GM12878 (cell line): ENCODE results near the gene PITPNC1. TPM values are rescaled to one million over a fixed set of nuclear protein-coding genes. Genes with fewer than 3 reads are reported as not detected.

Source experiments
- ATAC-seq: fragments of 200-7000 bp; cut with Tn5 transposase; 3 replicates; pipeline ENCODE4 v1.9.1; 2020; ENCODE audit warnings: mild to moderate bottlenecking, moderate library complexity
- BruUV-seq: library from RNA; stranded (reverse); fragments of 400-500 nt; replicated peaks from 2 replicates; lab custom pipeline; 2021; lab: Mats Ljungman, UMichigan
- CTCF ChIA-PET: fragments of 300-600 bp; sonication (Branson Sonifier 250); formaldehyde crosslinking; extraction: SDS; loops from one replicate; lab custom pipeline; 2021; ENCODE audit warnings: inconsistent platforms; lab: Yijun Ruan, JAX
- POLR2A ChIA-PET: fragments of 350-600 bp; formaldehyde crosslinking; extraction: SDS; loops from one replicate; lab custom pipeline; 2021; ENCODE audit warnings: inconsistent platforms; lab: Charles Lee
- RAD21 ChIA-PET: fragments of 300-600 bp; sonication (Branson Sonifier 250); formaldehyde crosslinking; loops from one replicate; lab custom pipeline; 2023; ENCODE audit warnings: antibody characterized with exemption; ENCODE audit not compliant: unreplicated experiment; lab: Charles Lee
- SMC1A ChIA-PET: fragments of 300-600 bp; sonication (Branson Sonifier 250); formaldehyde crosslinking; loops from one replicate; lab custom pipeline; 2023; ENCODE audit not compliant: unreplicated experiment, uncharacterized antibody; lab: Charles Lee
- DNase-seq: peaks from one replicate; pipeline ENCODE4 v3.0.0-alpha.2; 2011; ENCODE audit warnings: low read depth, low spot score
- FAIRE-seq: peaks from 3 replicates; lab custom pipeline; 2011; peaks lifted over from hg19 to GRCh38; lab: Jason Lieb, UNC
- H2AFZ ChIP-seq: 2 replicates; pipeline ENCODE4 v1.6.0; 2011; ENCODE audit warnings: low read depth, low read length, control low read depth; ENCODE audit not compliant: control insufficient read depth
- H3K27ac ChIP-seq: 2 replicates; pipeline ENCODE4 v1.5.1; 2011; ENCODE audit warnings: control low read depth; ENCODE audit not compliant: control insufficient read depth, insufficient read depth
- H3K27me3 ChIP-seq, 2 experiments: replicated peaks in 1 of 2; 2 replicates each; pipeline versions ENCODE4 v1.6.0 to v1.6.1; 2011; ENCODE audit warnings: low read length in 1 of 2; ENCODE audit not compliant: control insufficient read depth in 2 of 2, insufficient read depth in 2 of 2
- H3K36me3 ChIP-seq, 2 experiments: 2 replicates each; pipeline ENCODE4 v1.5.1; 2011; ENCODE audit warnings: low read length in 1 of 2; ENCODE audit not compliant: control insufficient read depth in 2 of 2, insufficient read depth in 2 of 2
- H3K4me1 ChIP-seq: 2 replicates; pipeline ENCODE4 v1.6.1; 2011; ENCODE audit warnings: mild to moderate bottlenecking, low read length, moderate library complexity, mixed read lengths; ENCODE audit not compliant: control insufficient read depth, insufficient read depth
- H3K4me2 ChIP-seq: 2 replicates; pipeline ENCODE4 v1.6.0; 2011; ENCODE audit warnings: control low read depth; ENCODE audit not compliant: control insufficient read depth, insufficient read depth
- H3K4me3 ChIP-seq: fragments of 200-600 bp; sonication (generic); 2 replicates; pipeline ENCODE4 v1.5.1; 2016
- H3K79me2 ChIP-seq: 2 replicates; pipeline ENCODE4 v1.6.0; 2011; ENCODE audit warnings: low read length; ENCODE audit not compliant: control insufficient read depth, insufficient read depth
- H3K9ac ChIP-seq: 2 replicates; pipeline ENCODE4 v1.8.0; 2011; ENCODE audit warnings: low read length, control low read depth, mixed read lengths; ENCODE audit not compliant: control insufficient read depth, insufficient read depth
- H3K9me3 ChIP-seq: replicated peaks from 3 replicates; pipeline ENCODE4 v1.5.1; 2011; ENCODE audit warnings: mild to moderate bottlenecking, low read length; ENCODE audit not compliant: control insufficient read depth, insufficient read depth
- H4K20me1 ChIP-seq: 2 replicates; pipeline ENCODE4 v1.6.0; 2011; ENCODE audit not compliant: control insufficient read depth, insufficient read depth
- CHD4 ChIP-seq: fragments of 200-600 bp; sonication (generic); IDR thresholded peaks from 2 replicates; pipeline ENCODE4 v1.6.1; 2016; ENCODE audit warnings: mild to moderate bottlenecking
- EGR1 ChIP-seq, 2 experiments: IDR thresholded peaks; 1 replicate in 1 of 2; 2 replicates in 1 of 2; pipeline ENCODE4 v1.6.1; 2011 to 2012; ENCODE audit warnings: low read depth in 2 of 2, low read length in 2 of 2, borderline replicate concordance in 1 of 2, mild to moderate bottlenecking in 1 of 2, moderate library complexity in 1 of 2
- FOXM1 ChIP-seq: IDR thresholded peaks from 2 replicates; pipeline ENCODE4 v1.6.1; 2012; ENCODE audit warnings: low read depth, mild to moderate bottlenecking, inconsistent platforms, low read length, moderate library complexity
- IRF4 ChIP-seq: IDR thresholded peaks from 2 replicates; pipeline ENCODE4 v1.6.1; 2011; ENCODE audit warnings: low read depth, low read length
- KLF5 ChIP-seq: fragments of 450-650 bp; IDR thresholded peaks from 2 replicates; pipeline ENCODE4 v1.6.1; 2014; ENCODE audit warnings: mild to moderate bottlenecking; ENCODE audit not compliant: partially characterized antibody
- ZNF384 ChIP-seq: IDR thresholded peaks from 2 replicates; pipeline ENCODE4 v1.6.1; 2012; ENCODE audit warnings: low read depth, mild to moderate bottlenecking, low read length, improper control_type of control experiment, borderline replicate concordance
- WGBS: methylation state at CpG from one replicate; pipeline ENCODE4 v1.1.6; 2016; ENCODE audit warnings: low lambda C conversion rate; ENCODE audit not compliant: insufficient replicate concordance, insufficient coverage; ENCODE audit errors: missing lambda C conversion rate; 5-methylcytosine and 5-hydroxymethylcytosine counted together
- in situ Hi-C: fragments of 300-500 bp; cut with MboI; formaldehyde crosslinking; loops from 9 replicates; pipeline ENCODE4 v1.14.3; 2018; ENCODE audit warnings: mixed read lengths
- intact Hi-C: fragments of 100-400 bp; cut with micrococcal nuclease; formaldehyde crosslinking; loops from one replicate; pipeline ENCODE4 v1.14.2; 2022; ENCODE audit not compliant: unreplicated experiment
- polyA plus RNA-seq, 11 experiments: library from polyadenylated mRNA; depleted of rRNA in 4 of 11; unstranded in 6 of 11; stranded (reverse) in 5 of 11; fragments of >200 nt; fragmentation: Nextera tagmentation in 4 of 11; fragmentation: Illumina TruSeq in 1 of 11; extraction: Ambion mirVana in 4 of 11; extraction: Trizol in 1 of 11; gene quantifications; 1 replicate in 1 of 11; 2 replicates in 10 of 11; pipeline versions ENCODE4 v1.2.1 to v1.2.3, GENCODE V29; 2011 to 2016; ENCODE audit warnings: inconsistent platforms in 2 of 11, missing spikeins in 2 of 11, low read depth in 1 of 11
- total RNA-seq, 4 experiments: library from RNA; depleted of rRNA in 3 of 4; stranded (reverse); fragments of >200 nt in 3 of 4; fragmentation: Illumina TruSeq in 1 of 4; extraction: Trizol in 1 of 4; gene quantifications; 2 replicates each; pipeline versions ENCODE4 v1.2.1 to v1.2.3, GENCODE V29; 2013 to 2021
- TF ChIP-seq, protein P1 (sequence below), 3 experiments: IDR thresholded peaks in 2 of 3; conservative IDR thresholded peaks in 1 of 3; 2 replicates each; pipeline ENCODE4 v1.5.1; 2011; ENCODE audit warnings: low read depth in 3 of 3, low read length in 3 of 3, mild to moderate bottlenecking in 3 of 3, control low read depth in 2 of 3, moderate library complexity in 2 of 3, inconsistent platforms in 1 of 3, mixed read lengths in 1 of 3; ENCODE audit not compliant: control insufficient read depth in 2 of 3, insufficient read depth in 1 of 3; ENCODE audit errors: extremely low read depth in 1 of 3
- TF ChIP-seq, protein P2 (sequence below): fragments of 450-650 bp; IDR thresholded peaks from 2 replicates; pipeline ENCODE4 v1.6.1; 2016; ENCODE audit warnings: mild to moderate bottlenecking
- TF ChIP-seq, protein P3 (sequence below): IDR thresholded peaks from 2 replicates; pipeline ENCODE4 v1.6.1; 2012; ENCODE audit warnings: improper control_type of control experiment, low read depth, low read length; ENCODE audit not compliant: insufficient replicate concordance

Gene PITPNC1
- total and polyA plus RNA-seq, 10 of the 15 experiments (the other 5 are each of a cell fraction or from before 2014, with no cell fraction given): 12.2 to 62.4 (median 47.3) TPM

DNA sequence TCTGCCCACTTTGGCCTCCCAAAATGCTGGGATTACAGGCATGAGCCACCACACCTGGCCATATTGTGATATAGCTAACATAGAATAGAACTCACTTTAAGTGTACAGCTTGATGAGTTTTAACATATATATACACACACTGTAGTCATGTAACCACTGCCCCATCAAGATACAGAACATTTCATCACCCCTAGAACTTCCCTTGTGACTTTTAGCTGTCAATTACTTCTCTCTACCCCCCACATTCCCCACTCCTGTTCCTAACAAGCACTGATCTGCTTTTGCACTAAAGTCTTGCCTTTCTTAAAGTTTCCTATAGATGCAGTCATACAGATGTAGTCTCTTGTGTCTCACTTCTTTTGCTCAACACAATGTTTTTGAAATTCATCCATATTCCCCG, 93.1 kb downstream of the PITPNC1 start (continued):
- TF ChIP-seq, protein P1, sequence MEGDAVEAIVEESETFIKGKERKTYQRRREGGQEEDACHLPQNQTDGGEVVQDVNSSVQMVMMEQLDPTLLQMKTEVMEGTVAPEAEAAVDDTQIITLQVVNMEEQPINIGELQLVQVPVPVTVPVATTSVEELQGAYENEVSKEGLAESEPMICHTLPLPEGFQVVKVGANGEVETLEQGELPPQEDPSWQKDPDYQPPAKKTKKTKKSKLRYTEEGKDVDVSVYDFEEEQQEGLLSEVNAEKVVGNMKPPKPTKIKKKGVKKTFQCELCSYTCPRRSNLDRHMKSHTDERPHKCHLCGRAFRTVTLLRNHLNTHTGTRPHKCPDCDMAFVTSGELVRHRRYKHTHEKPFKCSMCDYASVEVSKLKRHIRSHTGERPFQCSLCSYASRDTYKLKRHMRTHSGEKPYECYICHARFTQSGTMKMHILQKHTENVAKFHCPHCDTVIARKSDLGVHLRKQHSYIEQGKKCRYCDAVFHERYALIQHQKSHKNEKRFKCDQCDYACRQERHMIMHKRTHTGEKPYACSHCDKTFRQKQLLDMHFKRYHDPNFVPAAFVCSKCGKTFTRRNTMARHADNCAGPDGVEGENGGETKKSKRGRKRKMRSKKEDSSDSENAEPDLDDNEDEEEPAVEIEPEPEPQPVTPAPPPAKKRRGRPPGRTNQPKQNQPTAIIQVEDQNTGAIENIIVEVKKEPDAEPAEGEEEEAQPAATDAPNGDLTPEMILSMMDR (IDR thresholded peaks at IDR 0.05 in 2 of 3, conservative IDR thresholded peaks at IDR 0.05 in 1 of 3; ENCODE audit: control insufficient read depth in 2 of 3, extremely low read depth in 1 of 3, insufficient read depth in 1 of 3, low read depth in 3 of 3, low read length in 3 of 3): no peak
- no peak for TF ChIP-seq EGR1 (IDR thresholded peaks at IDR 0.05; ENCODE audit: borderline replicate concordance in 1 of 2, low read depth in 2 of 2, low read length in 2 of 2)

DNA sequence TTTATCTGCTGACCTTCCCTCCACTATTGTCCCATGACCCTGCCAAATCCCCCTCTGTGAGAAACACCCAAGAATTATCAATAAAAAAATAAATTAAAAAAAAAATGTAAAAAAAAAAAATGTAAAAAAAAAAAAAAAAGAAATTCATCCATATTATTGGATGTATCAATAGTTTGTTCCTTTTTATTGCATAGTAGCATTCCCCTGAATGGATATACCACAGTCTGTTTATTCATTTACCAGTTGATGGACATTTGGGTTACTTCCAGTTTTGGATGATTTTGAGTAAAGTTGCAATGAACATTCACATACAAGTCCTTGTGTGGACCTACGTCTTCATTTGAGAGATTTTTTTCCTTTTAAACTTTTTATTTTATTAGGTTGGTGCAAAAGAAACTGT, 94.0 kb downstream of the PITPNC1 start:
- Histone ChIP-seq H3K27ac (no peak overlapping the region), H3K4me3 (no peak overlapping the region), H3K27me3 (no peaks in the 10 kb centered on the region), H3K9me3 (peaks cover 1% of the 10 kb centered on the region; the same call in 2 of the 3 replicates), H3K9ac (no peak overlapping the region), H3K36me3 (no peaks in the 10 kb centered on the region), H3K79me2 (peaks cover 36% of the 10 kb centered on the region), H2AFZ (no peak overlapping the region), H4K20me1 (no peaks in the 10 kb centered on the region), H3K4me1 (peaks cover 32% of the 10 kb centered on the region), H3K4me2 (no peak overlapping the region)
- BruUV-seq: no TSS peak
- FAIRE-seq: no peak
- in situ Hi-C loops: no loop called here
- ATAC-seq: no peak
- no peak for TF ChIP-seq ZNF384
- TF ChIP-seq, protein P2, sequence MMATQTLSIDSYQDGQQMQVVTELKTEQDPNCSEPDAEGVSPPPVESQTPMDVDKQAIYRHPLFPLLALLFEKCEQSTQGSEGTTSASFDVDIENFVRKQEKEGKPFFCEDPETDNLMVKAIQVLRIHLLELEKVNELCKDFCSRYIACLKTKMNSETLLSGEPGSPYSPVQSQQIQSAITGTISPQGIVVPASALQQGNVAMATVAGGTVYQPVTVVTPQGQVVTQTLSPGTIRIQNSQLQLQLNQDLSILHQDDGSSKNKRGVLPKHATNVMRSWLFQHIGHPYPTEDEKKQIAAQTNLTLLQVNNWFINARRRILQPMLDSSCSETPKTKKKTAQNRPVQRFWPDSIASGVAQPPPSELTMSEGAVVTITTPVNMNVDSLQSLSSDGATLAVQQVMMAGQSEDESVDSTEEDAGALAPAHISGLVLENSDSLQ: no peak
- no peak for TF ChIP-seq IRF4
- no peak for TF ChIP-seq EGR1 (IDR thresholded peaks at IDR 0.05; ENCODE audit: borderline replicate concordance in 1 of 2, low read depth in 2 of 2, low read length in 2 of 2)
- no peak for TF ChIP-seq FOXM1
- no peak for TF ChIP-seq CHD4
- TF ChIP-seq, protein P3, sequence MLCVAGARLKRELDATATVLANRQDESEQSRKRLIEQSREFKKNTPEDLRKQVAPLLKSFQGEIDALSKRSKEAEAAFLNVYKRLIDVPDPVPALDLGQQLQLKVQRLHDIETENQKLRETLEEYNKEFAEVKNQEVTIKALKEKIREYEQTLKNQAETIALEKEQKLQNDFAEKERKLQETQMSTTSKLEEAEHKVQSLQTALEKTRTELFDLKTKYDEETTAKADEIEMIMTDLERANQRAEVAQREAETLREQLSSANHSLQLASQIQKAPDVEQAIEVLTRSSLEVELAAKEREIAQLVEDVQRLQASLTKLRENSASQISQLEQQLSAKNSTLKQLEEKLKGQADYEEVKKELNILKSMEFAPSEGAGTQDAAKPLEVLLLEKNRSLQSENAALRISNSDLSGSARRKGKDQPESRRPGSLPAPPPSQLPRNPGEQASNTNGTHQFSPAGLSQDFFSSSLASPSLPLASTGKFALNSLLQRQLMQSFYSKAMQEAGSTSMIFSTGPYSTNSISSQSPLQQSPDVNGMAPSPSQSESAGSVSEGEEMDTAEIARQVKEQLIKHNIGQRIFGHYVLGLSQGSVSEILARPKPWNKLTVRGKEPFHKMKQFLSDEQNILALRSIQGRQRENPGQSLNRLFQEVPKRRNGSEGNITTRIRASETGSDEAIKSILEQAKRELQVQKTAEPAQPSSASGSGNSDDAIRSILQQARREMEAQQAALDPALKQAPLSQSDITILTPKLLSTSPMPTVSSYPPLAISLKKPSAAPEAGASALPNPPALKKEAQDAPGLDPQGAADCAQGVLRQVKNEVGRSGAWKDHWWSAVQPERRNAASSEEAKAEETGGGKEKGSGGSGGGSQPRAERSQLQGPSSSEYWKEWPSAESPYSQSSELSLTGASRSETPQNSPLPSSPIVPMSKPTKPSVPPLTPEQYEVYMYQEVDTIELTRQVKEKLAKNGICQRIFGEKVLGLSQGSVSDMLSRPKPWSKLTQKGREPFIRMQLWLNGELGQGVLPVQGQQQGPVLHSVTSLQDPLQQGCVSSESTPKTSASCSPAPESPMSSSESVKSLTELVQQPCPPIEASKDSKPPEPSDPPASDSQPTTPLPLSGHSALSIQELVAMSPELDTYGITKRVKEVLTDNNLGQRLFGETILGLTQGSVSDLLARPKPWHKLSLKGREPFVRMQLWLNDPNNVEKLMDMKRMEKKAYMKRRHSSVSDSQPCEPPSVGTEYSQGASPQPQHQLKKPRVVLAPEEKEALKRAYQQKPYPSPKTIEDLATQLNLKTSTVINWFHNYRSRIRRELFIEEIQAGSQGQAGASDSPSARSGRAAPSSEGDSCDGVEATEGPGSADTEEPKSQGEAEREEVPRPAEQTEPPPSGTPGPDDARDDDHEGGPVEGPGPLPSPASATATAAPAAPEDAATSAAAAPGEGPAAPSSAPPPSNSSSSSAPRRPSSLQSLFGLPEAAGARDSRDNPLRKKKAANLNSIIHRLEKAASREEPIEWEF: no peak
- no peak for TF ChIP-seq KLF5
- POLR2A ChIA-PET: no interaction called here
- 81% methylated on average over 1 of the region's 1 CpG for WGBS
- RAD21 ChIA-PET: no interaction called here
- no peak for DNase-seq
- intact Hi-C loops: no loop called here
- SMC1A ChIA-PET: interaction anchor here (0.7 kb wide), 1 partner anchor 52 kb away, joined by 3 read pairs; no protein-coding TSS in a partner anchor
- CTCF ChIA-PET: no interaction called here
